Anterior cingulate cortex (tissue), 58 donors: ENCODE results near the gene ADGRV1.

Experiments
- DNase-seq, 58 donors: peaks; one replicate each; lab custom pipeline; 2025; lab: John Stamatoyannopoulos, UW

The ADGRV1 gene

DNA sequence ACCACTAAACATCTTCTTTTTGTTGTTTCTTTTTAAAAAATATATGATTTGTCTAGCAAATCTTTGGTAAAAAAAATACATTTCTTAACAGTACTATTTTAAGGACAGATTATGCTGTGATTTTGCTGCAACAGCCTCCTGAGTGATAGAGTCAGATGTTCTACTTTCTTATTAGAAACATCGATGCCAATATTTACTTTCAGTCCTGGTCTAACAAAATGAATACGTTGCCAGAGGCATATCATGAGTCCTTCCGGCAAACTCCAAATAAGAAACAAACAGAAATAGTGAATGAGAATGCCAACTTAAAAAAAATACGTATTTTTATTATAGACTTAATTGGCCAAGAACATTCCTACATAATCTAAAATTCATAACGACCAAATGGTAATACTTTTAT, 371.5 kb downstream of the ADGRV1 start:
- no peak for DNase-seq

DNA sequence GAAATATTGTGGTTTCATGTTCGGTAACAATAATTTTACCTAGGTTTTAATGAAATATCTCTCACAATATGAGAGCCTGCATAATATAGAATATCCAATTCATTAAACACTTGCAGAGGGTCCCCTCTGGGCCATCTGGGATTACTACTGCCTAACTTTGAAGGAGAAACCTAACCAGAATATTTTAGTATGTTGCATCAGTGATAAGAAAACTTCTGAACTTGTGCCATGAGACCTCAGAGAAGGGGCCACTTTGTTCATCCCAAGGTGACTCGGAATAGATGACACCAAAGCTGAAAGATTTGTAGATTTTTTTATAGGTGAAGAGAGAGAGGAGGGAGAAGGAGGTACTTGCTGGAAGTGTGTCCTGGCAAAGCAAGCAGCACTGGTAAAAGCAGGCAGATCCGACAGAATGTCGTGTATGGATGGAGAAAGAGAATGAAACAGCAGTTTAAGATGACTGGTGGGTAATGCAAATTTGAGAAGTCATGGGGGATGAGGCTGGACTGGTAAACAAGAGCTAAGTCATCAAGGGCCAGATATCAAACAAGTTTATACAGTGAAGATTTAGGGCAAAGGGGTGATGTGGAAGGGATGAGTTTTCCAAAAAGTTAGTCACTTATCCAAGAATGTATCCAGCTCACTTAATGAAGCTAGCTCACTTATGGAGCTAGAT, 372.3 kb downstream of the ADGRV1 start:
- DNase-seq = no peak

DNA sequence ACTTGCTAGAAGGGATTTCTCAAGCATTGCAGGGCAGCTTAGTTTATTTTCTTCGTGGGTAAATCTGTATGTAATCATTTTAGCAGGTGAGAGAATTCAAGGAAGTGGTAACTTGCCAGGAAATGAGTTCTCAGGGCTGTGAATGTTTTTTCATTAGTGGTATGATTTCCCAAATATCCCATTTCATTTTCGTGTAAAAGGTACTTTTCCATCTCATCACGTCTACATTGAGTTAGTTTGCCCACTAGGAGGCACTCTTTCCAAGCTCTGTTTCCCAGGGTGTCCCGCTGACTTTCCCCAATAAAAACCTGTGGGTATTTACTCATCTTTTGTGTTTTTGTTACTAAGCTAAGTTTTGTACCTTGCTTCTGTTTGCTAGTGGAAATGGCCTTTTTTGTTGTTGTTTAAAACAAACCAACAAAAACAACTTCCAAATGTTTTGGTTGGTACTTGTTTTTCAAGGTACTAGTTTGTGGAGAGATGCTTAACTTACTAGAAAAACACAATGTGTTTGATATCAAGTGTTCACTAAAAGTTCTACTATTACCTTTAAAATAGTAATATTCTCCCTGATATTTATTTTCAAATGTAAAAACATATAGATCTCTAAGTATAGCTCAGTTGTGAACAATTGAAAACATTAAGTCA, 373.6 kb downstream of the ADGRV1 start:
- peak in 7 of 58 donors; percentile 1 to 17 (median 11) for DNase-seq

DNA sequence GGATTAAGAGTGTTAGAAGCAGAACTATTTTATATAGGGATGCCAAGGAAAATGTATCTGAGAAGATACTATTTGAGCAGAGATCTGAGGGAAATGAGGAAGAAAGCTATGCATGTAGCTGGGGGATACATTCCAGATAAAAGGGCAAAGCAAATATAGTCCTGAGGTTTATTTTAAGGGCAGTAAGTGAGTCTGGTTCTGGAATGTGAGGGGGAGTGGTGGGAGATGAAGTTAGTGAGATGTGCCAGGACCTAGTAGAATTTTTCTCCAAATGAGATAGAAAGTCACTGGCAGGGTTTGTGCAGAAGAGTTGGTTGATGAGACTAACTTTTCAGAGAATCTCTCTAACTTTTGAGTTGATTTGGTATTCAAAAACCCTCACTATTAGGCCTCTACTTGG, 374.7 kb downstream of the ADGRV1 start:
- DNase-seq = no peak

DNA sequence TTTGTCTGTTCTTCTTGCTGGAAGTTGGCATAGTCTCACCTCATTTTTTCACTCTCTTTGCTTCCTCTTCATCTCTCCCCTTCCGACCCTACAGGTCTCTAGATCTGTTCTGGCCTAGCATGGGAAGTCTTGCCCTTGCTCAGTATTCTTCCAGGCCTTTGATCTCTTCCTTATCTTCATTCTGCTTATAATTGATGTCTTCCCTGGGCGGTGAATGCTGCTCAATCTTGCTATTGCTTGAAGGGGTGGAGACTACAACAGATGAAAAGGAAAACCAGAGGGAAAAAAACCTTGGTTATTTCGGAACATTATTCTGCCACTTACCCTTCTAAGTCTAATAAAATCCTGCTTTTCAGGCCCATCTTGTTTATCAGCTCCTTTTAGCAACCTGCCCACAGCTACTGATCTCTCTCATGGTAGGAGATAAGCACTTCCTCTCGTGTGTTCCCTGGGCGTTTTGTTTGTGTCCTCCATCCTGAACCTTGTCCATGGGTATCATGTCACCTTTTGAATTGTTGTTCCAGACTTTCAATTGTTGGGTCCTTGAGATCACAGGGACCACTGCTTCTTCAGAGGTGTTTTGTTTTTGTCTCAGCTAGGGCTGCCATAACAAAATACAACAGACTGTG, 375.6 kb downstream of the ADGRV1 start:
- DNase-seq = no peak

DNA sequence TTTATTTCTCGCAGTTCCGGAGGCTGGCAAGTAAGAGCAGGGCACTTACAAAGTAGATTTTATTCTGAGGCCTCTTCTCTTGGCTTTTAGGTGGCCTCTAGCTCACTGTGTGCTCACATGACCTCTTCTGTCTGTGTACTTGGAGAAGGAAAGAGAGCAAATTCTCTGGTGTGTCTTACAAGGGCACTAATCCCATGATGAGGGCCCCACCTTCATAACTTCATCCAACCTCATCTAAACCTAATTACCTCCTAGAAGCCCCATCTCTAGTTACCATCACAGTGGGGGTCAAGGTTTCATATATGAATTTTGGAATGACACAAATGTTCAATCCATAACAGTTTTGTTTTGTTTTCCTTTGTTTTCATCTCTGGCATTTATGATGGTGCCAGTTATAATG, 376.1 kb downstream of the ADGRV1 start:
- DNase-seq = no peak

DNA sequence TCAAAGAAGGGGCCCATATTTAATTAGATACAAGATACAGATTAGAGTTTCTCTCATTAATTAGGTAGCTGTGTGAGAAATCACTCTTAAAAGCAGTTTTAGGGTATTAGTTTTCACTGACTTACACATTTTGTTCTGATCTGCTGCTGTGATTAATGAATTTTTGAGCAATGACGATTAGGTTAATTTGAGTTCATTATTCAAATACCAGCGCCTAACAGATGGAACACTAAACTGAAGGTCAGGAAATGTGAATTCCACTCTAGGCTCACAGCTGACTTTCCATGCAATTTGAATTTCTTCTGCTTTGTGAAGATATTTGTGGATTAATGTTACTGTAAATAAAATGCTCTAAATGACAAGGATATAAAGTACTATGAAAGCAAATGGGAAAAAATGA, 380.6 kb downstream of the ADGRV1 start:
- DNase-seq = no peak

DNA sequence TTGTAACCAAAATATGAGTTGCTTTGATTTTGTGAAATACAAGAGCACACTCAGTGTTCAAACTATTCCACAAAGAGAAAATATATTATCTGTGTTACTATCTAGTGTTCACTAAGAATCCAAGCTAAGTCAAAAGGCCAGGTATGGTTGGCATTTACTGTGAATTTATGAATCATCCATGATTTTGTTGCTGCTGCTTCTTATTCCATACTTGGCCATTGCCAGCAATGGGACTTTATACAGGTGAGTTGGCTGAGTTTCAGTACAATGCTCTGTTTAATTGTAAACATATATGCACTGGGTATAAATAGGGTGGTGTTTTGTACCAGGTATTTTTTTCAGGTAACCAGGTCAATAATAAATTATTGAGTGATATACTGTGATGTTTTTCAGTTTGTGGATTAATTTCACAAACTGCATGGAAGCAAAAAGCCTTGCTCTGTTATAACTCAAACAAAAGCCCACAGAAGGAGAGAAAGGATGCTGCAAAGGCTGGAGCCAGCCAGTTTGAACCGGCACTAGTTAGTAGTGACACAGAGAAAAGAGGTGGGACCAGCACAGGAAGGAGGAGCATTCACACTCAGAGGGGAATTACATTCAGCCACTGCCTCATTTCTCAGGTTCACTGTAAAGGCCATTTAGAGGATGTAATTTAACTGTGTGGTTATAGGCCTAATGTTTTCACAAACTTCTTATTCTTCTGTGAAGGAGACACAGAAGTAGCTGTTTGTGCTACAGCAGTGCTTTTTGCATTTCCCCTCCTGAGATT, 381.8 kb downstream of the ADGRV1 start:
- peak in 4 of 58 donors; percentile 1 to 31 (median 6) for DNase-seq

DNA sequence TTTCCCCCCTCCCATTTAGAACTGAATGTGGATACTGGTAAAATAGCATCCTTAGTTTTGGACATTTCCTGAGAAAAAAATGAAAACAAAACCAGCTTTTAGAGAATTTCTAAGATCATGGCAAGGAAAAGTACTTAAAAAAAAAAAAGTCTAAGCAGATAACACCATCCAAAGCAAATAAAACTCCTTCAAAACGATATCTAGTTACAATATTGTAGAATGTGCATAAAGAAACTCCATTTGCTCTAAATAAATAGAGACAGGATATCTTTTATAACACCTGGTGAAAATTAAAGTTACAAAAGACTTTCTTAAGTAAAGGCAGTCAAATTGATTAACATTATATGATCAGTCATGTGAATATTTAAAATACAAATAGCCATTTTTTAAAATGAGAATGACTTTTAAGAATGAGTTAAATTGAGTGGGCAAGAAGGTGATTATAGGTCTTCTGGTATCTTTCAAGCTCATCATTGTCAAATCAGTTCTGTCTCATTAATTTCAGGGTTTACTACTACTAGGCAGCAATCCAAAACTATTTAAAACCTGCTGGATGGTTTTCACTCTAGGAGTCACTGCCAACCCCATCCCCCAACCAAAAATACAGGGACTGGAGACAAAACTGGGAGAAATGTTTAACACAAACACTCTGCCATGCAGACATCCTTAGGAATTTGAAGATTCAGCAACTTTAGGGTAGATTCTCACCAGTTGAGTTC, 382.6 kb downstream of the ADGRV1 start:
- no peak for DNase-seq

DNA sequence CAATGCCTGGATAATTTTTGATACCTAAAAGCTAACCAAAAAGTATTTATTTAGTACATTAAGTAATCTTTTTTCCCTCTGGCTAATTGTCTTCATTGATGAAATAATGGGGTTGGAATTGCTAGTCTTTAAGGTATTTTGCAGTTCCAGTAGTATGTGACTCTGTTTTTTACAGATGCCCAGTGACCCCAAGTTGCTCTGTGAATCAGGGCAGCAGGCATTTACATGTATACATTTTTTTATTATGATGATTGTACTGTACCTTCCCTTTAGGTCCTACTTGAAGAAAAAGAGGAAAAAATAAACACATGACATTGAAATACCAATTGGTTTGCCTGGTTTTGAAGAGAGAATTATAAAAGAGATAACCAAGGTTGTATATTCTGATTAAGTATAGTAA, 385.5 kb downstream of the ADGRV1 start:
- DNase-seq = no peak

DNA sequence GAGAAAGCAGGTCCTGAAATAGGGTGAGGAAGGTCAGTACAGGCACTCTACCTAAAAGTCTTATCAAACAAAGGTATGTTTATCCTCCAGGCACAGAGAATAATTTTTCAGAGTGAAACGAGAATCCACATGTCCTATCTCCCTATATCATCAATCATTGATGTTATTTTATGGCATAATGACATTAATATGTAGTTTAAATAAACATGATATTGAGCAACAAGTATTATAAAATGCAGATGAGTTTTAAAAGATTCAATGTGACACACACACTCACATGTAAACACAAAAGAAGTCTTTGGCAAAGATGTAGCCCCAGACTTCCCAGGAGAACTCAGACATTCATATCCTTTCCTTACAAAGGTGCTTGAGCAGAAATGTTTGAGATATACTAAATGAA, 389.1 kb downstream of the ADGRV1 start:
- DNase-seq = no peak

DNA sequence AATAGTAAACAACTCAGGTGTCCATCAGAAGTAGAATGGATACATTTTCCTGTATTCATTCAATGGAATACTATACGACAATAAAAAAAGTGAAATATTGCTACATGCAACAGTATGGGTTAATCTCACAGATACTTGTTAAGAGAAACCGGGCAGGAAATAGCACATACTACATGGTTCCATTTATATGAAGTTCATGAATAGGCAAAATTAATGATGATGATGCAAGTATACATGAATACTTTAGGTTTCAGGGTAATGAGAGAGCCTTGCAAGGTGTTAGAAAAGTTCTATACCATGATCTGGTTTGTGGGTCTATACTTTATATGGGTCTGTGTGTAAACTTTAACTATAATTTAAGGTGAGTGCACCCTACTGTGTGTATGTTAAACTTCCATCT, 390.4 kb downstream of the ADGRV1 start:
- DNase-seq = no peak

DNA sequence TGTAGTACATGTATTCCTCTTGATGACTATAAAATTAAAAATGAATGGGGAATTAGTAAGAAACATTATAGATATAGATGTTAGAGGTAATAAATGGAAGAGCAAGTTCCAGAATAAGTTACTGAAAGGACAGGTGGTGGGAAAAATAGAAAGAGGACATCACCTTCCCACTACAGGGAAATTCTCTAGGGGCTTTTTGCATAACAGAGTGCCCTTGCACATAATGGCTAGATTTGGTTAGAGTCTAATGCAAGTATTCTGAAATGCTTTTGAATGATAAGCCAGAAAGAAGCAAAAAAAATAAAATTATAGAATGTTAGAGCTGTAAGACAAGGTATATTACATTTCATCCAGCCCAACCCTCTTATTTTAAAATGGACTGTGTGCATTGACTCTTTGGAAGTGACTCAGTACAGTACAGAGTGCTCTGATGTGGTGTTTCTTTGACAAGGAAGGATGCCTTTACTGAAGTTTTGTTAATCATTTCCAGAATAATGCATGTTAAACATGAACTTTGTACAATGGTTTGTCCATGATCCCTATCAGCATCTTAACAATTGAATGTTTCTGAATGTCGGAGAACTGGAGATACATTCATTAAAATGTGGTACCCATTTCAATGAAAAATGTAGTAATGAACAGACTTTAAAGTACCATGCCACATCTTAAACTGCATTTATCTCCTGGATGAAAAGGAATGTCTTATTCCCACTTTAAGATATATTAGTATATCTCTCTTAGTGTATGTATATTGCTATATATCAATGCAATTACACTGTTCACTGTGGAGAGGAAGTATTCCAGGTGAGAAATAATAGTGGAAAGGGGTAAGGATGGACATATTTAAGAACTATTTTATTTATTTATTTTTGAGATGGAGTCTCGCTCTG, 391.1 kb downstream of the ADGRV1 start:
- DNase-seq = no peak

DNA sequence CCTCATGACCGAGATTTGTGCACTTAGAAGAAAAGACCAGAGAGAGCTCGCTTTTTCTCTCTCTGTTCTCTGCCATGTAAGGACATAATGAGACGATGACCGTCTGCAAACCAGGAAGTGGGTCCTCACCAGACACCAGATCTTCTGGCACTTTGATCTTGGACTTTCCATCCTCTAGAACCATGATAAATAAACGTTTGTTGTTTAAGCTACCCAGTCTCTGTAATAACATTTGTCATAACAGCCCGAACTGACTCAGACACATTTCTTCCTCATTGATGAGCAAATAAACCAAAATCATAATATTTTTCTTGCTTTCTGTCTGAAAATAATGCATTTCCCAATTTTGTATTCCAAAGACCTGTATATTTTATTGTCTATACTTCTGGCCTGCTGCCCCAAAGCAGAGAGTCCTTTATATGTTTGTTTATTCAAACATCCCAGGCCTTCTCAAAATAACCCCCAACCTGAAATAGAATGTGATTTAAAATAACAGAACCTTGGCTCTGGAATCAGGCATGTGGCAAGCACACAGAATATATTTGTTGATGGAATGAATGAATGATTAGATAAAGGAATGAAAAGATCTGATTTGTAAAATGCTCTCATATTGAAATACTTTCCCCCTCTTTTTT, 396.5 kb downstream of the ADGRV1 start:
- DNase-seq = no peak

DNA sequence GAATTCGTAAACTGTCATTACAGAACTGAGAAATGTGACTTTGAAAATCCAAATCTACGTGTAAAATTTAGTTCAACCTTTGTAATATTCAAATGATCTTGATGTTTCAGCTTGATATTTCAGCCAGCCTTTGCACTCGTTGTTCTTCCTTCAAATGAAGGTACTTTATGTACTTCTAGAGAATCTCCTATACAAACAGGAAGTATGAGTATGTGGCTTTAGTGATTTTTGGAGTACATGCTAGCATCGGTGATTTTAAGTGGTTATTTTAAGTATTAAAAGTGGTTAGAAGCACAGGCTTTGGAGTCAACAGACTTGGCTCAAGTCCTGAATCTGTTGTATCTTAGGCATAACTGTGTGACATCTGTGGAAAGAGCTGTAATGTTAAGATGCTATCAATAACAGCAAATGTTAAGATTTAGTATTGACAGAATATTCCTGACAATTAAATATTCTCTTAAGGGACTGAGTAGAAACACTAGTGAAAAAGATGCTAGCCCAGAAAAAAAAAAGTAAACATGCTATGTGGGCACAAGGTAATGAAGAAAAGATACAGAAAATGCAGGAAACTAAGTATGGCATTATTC, 398.0 kb downstream of the ADGRV1 start:
- DNase-seq = no peak

DNA sequence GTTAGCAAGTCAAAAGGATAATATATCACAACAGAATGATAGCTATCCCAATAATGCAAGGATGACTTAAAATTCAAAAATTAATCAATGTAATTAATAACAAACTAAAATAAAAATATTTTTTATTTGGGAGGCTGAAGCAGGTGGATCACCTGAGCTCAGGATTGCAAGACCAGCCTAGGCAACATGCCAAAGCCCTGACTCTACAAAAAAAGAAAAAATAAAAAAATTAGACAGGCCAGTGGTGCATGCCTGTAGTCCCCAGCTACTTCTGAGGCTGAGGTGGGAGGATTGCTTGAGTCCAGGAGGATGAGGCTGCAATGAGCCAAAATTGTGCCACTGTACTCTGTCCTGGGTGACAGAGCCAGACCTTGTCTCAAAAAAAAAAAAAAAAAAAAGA, 399.3 kb downstream of the ADGRV1 start:
- DNase-seq = no peak

DNA sequence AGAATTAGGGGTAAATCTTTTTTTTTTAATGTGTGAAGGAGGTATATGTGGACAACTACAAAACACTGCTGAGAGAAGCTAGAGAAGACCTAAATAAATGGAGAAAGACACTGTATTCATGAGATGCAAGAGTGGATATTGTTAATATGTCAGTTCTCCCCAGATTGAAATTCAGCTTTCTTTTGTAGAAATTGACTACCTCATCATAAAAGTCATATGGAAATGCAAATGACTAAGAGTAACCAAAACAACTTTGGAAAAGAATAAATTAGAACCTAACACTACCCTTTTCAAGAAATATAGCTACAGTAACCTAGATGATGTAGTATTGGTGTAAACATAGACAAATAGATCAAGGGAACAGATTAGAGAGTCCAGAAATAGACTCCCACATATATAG, 400.7 kb downstream of the ADGRV1 start:
- no peak for DNase-seq

DNA sequence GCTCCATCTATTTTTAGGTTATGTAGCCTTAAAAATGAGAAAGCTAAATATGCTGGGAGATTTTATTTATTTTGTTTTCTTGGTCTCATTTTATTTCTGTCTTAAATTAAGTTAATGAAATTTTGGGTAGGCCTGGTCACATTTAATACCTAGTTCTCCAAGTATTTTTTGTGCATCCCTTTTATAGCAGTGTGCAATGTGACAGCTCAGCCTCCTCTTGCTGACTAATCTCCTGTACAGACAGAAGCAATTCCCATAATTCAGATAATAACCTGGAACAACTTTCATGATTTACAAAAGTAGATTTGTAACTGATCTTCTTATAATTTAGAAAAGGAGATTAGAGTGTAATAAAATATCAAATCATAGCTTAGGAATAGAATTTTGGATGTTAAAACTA, 403.9 kb downstream of the ADGRV1 start:
- DNase-seq = no peak
